HepG2 (cell line): ENCODE data around the gene PTPN2. TPM values are rescaled to one million over a fixed set of nuclear protein-coding genes. Genes with fewer than 3 reads are reported as not detected.

Experiments used
- AGO1 ChIP-seq: fragments of 200-400 bp; formaldehyde crosslinking; IDR thresholded peaks from 2 replicates; pipeline ENCODE4 v1.6.1; 2017; ENCODE audit warnings: mild to moderate bottlenecking, low read depth, low read length, moderate library complexity; ENCODE audit not compliant: poor library complexity, severe bottlenecking
- BHLHE40 ChIP-seq: IDR thresholded peaks from 2 replicates; pipeline ENCODE4 v1.6.1; 2011; ENCODE audit warnings: low read length, improper control_type of control experiment
- CEBPB ChIP-seq: IDR thresholded peaks from 2 replicates; pipeline ENCODE4 v1.6.1; 2011; ENCODE audit warnings: low read depth, low read length, improper control_type of control experiment, borderline replicate concordance
- FOSL2 ChIP-seq: sonication (generic); formaldehyde crosslinking; IDR thresholded peaks from 2 replicates; pipeline ENCODE4 v1.4.0; 2020; ENCODE audit warnings: missing genetic modification reagents
- HMG20A ChIP-seq: IDR thresholded peaks from 2 replicates; pipeline ENCODE4 v1.6.1; 2016; ENCODE audit warnings: borderline replicate concordance
- XRCC5 ChIP-seq: fragments of 200-400 bp; formaldehyde crosslinking; optimal IDR thresholded peaks from 2 replicates; pipeline ENCODE3; 2017; ENCODE audit warnings: mild to moderate bottlenecking, low read length
- ZBTB21 ChIP-seq: sonication (generic); formaldehyde crosslinking; IDR thresholded peaks from 2 replicates; pipeline ENCODE4 v1.4.0; 2020; ENCODE audit warnings: missing genetic modification reagents
- ZFX ChIP-seq: sonication (generic); formaldehyde crosslinking; IDR thresholded peaks from 2 replicates; pipeline ENCODE4 v1.4.0; 2020; ENCODE audit warnings: mild to moderate bottlenecking, low read depth, missing genetic modification reagents, moderate library complexity
- ZMYM2 ChIP-seq: sonication (generic); formaldehyde crosslinking; IDR thresholded peaks from 2 replicates; pipeline ENCODE4 v1.8.0; 2022; ENCODE audit warnings: mild to moderate bottlenecking, missing genetic modification reagents
- ZNF569 ChIP-seq: sonication (generic); formaldehyde crosslinking; IDR thresholded peaks from 2 replicates; pipeline ENCODE4 v1.5.0; 2020; ENCODE audit warnings: mild to moderate bottlenecking, missing genetic modification reagents, moderate library complexity, borderline replicate concordance
- ZNF746 ChIP-seq: sonication (generic); formaldehyde crosslinking; IDR thresholded peaks from 2 replicates; pipeline ENCODE4 v1.8.0; 2022; ENCODE audit warnings: mild to moderate bottlenecking, missing genetic modification reagents
- polyA plus RNA-seq, 8 experiments: library from polyadenylated mRNA; depleted of rRNA in 3 of 8; stranded (reverse) in 7 of 8; unstranded in 1 of 8; fragments of >200 nt; fragmentation: Illumina TruSeq in 4 of 8; extraction: Trizol in 4 of 8; gene quantifications; 2 replicates each; pipeline versions ENCODE4 v1.2.1 to v1.2.3, GENCODE V29; 2011 to 2016; ENCODE audit warnings: low read depth in 4 of 8, missing spikeins in 1 of 8, mixed read lengths in 1 of 8; ENCODE audit not compliant: insufficient read depth in 1 of 8
- total RNA-seq, 5 experiments: library from RNA; depleted of rRNA; stranded (reverse); fragments of >200 nt; fragmentation: Illumina TruSeq; extraction: Trizol; gene quantifications; 2 replicates each; pipeline ENCODE4 v1.2.3, GENCODE V29; 2016; ENCODE audit warnings: low read depth in 1 of 5
- TF ChIP-seq, protein P1 (sequence below): sonication (generic); formaldehyde crosslinking; IDR thresholded peaks from 2 replicates; pipeline ENCODE4 v1.4.0; 2020; ENCODE audit warnings: missing genetic modification reagents
- TF ChIP-seq, protein P2 (sequence below): sonication (generic); formaldehyde crosslinking; conservative IDR thresholded peaks from 2 replicates; pipeline ENCODE4 v1.4.0; 2020; ENCODE audit warnings: missing genetic modification reagents
- TF ChIP-seq, protein P3 (sequence below), 2 experiments: sonication (generic) in 1 of 2; formaldehyde crosslinking in 1 of 2; IDR thresholded peaks; 2 replicates each; pipeline versions ENCODE4 v1.4.0 to v1.6.1; 2016 to 2020; ENCODE audit warnings: borderline replicate concordance in 1 of 2, low read depth in 1 of 2, mild to moderate bottlenecking in 1 of 2, missing genetic modification reagents in 1 of 2
- TF ChIP-seq, protein P4 (sequence below): sonication (generic); formaldehyde crosslinking; IDR thresholded peaks from 2 replicates; pipeline ENCODE4 v1.4.0; 2020; ENCODE audit warnings: missing genetic modification reagents

PTPN2 gene
- total and polyA plus RNA-seq, 2 of the 13 experiments (the other 11 are each of a cell fraction or from before 2014, with no cell fraction given) = 24.9 to 41.5 TPM

DNA sequence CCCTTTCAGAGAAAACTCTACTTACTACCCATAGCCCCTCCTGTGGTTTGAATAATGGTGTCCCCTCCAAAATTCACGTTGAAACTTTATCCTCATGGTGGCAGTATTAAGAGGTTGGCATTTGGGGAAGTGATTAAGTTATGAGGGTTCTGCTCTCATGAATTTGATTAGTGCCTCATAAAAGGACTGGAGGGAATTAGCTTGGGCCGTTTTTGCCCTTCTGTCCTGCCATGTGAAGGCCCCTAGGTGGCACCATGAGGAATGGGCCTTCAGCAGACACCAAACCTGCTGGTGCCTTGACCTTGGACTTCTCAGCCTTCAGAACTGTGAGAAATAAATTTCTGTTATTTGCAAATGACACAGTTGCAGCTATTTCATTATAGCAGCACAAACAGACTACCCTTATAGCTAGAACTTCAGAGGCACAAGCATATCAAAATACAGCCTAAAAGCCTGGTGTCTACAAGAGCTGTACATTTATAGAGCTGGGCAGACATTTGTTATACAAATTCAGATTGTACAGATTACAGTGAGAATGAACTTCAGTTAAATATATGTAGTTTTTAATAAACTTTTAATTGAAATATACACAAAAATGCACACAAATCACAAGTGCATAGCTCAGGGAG lies 2.6 kb upstream of the PTPN2 start (continued):
- TF ChIP-seq, protein P1, sequence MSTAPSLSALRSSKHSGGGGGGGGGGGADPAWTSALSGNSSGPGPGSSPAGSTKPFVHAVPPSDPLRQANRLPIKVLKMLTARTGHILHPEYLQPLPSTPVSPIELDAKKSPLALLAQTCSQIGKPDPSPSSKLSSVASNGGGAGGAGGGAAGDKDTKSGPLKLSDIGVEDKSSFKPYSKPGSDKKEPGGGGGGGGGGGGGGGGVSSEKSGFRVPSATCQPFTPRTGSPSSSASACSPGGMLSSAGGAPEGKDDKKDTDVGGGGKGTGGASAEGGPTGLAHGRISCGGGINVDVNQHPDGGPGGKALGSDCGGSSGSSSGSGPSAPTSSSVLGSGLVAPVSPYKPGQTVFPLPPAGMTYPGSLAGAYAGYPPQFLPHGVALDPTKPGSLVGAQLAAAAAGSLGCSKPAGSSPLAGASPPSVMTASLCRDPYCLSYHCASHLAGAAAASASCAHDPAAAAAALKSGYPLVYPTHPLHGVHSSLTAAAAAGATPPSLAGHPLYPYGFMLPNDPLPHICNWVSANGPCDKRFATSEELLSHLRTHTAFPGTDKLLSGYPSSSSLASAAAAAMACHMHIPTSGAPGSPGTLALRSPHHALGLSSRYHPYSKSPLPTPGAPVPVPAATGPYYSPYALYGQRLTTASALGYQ (CRISPR knock-in tag) = no peak
- TF ChIP-seq ZBTB21 (CRISPR knock-in tag) = no peak
- no peak for TF ChIP-seq ZMYM2
- TF ChIP-seq, protein P2, sequence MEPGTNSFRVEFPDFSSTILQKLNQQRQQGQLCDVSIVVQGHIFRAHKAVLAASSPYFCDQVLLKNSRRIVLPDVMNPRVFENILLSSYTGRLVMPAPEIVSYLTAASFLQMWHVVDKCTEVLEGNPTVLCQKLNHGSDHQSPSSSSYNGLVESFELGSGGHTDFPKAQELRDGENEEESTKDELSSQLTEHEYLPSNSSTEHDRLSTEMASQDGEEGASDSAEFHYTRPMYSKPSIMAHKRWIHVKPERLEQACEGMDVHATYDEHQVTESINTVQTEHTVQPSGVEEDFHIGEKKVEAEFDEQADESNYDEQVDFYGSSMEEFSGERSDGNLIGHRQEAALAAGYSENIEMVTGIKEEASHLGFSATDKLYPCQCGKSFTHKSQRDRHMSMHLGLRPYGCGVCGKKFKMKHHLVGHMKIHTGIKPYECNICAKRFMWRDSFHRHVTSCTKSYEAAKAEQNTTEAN (CRISPR knock-in tag) = no peak
- no peak for TF ChIP-seq AGO1
- TF ChIP-seq ZFX (CRISPR knock-in tag) = peak; percentile 45; the same call in 1 of the 2 replicates
- TF ChIP-seq, protein P3, sequence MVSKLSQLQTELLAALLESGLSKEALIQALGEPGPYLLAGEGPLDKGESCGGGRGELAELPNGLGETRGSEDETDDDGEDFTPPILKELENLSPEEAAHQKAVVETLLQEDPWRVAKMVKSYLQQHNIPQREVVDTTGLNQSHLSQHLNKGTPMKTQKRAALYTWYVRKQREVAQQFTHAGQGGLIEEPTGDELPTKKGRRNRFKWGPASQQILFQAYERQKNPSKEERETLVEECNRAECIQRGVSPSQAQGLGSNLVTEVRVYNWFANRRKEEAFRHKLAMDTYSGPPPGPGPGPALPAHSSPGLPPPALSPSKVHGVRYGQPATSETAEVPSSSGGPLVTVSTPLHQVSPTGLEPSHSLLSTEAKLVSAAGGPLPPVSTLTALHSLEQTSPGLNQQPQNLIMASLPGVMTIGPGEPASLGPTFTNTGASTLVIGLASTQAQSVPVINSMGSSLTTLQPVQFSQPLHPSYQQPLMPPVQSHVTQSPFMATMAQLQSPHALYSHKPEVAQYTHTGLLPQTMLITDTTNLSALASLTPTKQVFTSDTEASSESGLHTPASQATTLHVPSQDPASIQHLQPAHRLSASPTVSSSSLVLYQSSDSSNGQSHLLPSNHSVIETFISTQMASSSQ (IDR thresholded peaks at IDR 0.05; ENCODE audit: low read depth) = no peak
- TF ChIP-seq, protein P3 (CRISPR knock-in tag; IDR thresholded peaks at IDR 0.05; ENCODE audit: borderline replicate concordance) = no peak
- peak; percentile 20 for TF ChIP-seq XRCC5
- no peak for TF ChIP-seq CEBPB
- TF ChIP-seq, protein P4, sequence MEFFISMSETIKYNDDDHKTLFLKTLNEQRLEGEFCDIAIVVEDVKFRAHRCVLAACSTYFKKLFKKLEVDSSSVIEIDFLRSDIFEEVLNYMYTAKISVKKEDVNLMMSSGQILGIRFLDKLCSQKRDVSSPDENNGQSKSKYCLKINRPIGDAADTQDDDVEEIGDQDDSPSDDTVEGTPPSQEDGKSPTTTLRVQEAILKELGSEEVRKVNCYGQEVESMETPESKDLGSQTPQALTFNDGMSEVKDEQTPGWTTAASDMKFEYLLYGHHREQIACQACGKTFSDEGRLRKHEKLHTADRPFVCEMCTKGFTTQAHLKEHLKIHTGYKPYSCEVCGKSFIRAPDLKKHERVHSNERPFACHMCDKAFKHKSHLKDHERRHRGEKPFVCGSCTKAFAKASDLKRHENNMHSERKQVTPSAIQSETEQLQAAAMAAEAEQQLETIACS (CRISPR knock-in tag) = no peak
- TF ChIP-seq ZNF746 (CRISPR knock-in tag) = no peak
- no peak for TF ChIP-seq BHLHE40
- TF ChIP-seq ZNF569 (CRISPR knock-in tag) = no peak
- no peak for TF ChIP-seq HMG20A (CRISPR knock-in tag)
- TF ChIP-seq FOSL2 (CRISPR knock-in tag) = no peak
